A673 (cell line): ENCODE results near the gene PEX14. TPM values are rescaled to one million over a fixed set of nuclear protein-coding genes. Genes with fewer than 3 reads are reported as not detected.

Experiments used
- BruUV-seq: library from RNA; stranded (reverse); fragments of 400-500 nt; replicated peaks from 2 replicates; lab custom pipeline; 2021; lab: Mats Ljungman, UMichigan
- CTCF ChIA-PET: fragments of 300-600 bp; sonication (Branson Sonifier 250); formaldehyde crosslinking; loops from one replicate; lab custom pipeline; 2022; ENCODE audit warnings: antibody characterized with exemption; lab: Charles Lee
- POLR2A ChIA-PET: fragments of 300-600 bp; sonication (Branson Sonifier 250); formaldehyde crosslinking; loops from one replicate; lab custom pipeline; 2022; ENCODE audit warnings: antibody characterized with exemption; ENCODE audit not compliant: low non-redundant PET; lab: Charles Lee
- DNase-seq: peaks from one replicate; pipeline ENCODE4 v3.0.0-alpha.2; 2015; ENCODE audit warnings: low spot score
- H3K27ac ChIP-seq: fragments of 200-600 bp; sonication (generic); 2 replicates; pipeline ENCODE4 v1.5.1; 2016; ENCODE audit warnings: mixed run types, low read depth, mild to moderate bottlenecking, mixed read lengths, antibody characterized with exemption, low read length; ENCODE audit not compliant: poor library complexity, severe bottlenecking
- H3K27me3 ChIP-seq: fragments of 200-600 bp; sonication (generic); replicated peaks from 2 replicates; pipeline ENCODE4 v1.6.1; 2017; ENCODE audit warnings: mixed run types, low read depth, mild to moderate bottlenecking, mixed read lengths, antibody characterized with exemption, low read length; ENCODE audit not compliant: insufficient read depth, poor library complexity
- H3K36me3 ChIP-seq: fragments of 200-600 bp; sonication (generic); 2 replicates; pipeline ENCODE4 v1.6.1; 2016; ENCODE audit warnings: mixed run types, mild to moderate bottlenecking, mixed read lengths, antibody characterized with exemption, low read length; ENCODE audit not compliant: insufficient read depth, poor library complexity, severe bottlenecking
- H3K4me1 ChIP-seq: fragments of 200-600 bp; sonication (generic); 2 replicates; pipeline ENCODE4 v1.6.1; 2017; ENCODE audit warnings: mixed run types, mild to moderate bottlenecking, mixed read lengths, antibody characterized with exemption, low read length; ENCODE audit not compliant: insufficient read depth, poor library complexity, severe bottlenecking
- H3K4me3 ChIP-seq: fragments of 200-600 bp; sonication (generic); 2 replicates; pipeline ENCODE4 v1.5.1; 2016; ENCODE audit warnings: low read depth, mixed run types, mild to moderate bottlenecking, mixed read lengths, low read length; ENCODE audit not compliant: poor library complexity, severe bottlenecking
- H3K9me3 ChIP-seq: fragments of 200-600 bp; sonication (generic); 2 replicates; pipeline ENCODE4 v1.6.1; 2016; ENCODE audit warnings: mixed run types, low read depth, mild to moderate bottlenecking, mixed read lengths, antibody characterized with exemption, low read length; ENCODE audit not compliant: poor library complexity, severe bottlenecking
- EZH2 ChIP-seq: fragments of 200-600 bp; sonication (generic); IDR thresholded peaks from 2 replicates; pipeline ENCODE4 v1.6.1; 2017; ENCODE audit warnings: borderline replicate concordance, low read depth, mild to moderate bottlenecking, mixed read lengths, antibody characterized with exemption, low read length; ENCODE audit not compliant: poor library complexity, severe bottlenecking
- intact Hi-C: fragments of 100-400 bp; cut with micrococcal nuclease; formaldehyde crosslinking; loops from one replicate; pipeline ENCODE4 v1.10.0; 2022; ENCODE audit not compliant: unreplicated experiment
- total RNA-seq: library from RNA; stranded (reverse); gene quantifications from 2 replicates; pipeline ENCODE4 v1.2.3, GENCODE V29; 2021
- TF ChIP-seq, protein P1 (sequence below): fragments of 300-800, 200-600 bp; sonication (generic); conservative IDR thresholded peaks from 2 replicates; pipeline ENCODE4 v1.5.1; 2017; ENCODE audit warnings: low read depth, mild to moderate bottlenecking, antibody characterized with exemption, low read length, moderate library complexity, mixed read lengths

The PEX14 gene
- total RNA-seq, 1 experiment from 2014 or later = 26.8 TPM

DNA sequence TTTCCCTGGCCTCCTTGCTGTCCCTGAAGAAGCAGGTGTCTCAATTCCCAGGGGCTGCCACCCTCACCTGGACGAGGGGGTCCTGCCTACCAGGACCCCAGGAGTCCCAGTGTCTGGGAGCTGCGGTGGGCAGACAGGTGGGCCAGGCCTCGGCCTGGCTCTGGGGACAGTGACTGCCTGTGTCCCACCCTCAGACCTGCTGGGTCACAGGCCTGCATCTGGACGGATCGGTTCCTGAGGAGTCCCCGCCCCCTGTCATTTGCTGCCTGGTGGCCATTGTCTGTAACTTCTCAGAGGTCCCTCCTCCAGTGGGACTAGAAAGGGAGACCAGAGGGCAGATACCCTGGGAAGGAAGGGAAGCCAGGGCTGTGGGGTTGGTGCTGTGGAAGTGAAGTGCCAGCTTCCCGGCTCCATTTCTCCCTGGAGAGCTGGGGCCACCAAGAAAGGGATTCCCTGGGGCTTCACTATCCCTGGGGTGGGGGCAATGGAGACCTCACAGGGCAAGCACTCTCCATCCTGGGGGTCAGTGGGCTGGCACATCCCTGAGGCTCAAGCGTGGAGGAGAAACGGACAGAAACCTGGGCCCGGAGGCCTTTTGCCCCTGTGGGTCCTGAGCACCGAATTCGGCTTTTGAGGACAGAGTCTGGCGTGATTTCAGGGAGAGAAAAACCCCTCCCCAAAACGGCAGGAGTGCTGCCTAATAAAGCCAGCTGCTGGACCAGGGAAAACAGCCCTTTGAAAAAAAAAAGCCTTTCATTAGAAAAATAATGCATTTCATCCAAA is 157.3 kb downstream of the PEX14 start:
- no peak overlapping the region for H3K27ac ChIP-seq
- no peaks in the 10 kb centered on the region for H3K36me3 ChIP-seq
- no peak overlapping the region for H3K4me3 ChIP-seq
- no peak for TF ChIP-seq EZH2
- TF ChIP-seq, protein P1, sequence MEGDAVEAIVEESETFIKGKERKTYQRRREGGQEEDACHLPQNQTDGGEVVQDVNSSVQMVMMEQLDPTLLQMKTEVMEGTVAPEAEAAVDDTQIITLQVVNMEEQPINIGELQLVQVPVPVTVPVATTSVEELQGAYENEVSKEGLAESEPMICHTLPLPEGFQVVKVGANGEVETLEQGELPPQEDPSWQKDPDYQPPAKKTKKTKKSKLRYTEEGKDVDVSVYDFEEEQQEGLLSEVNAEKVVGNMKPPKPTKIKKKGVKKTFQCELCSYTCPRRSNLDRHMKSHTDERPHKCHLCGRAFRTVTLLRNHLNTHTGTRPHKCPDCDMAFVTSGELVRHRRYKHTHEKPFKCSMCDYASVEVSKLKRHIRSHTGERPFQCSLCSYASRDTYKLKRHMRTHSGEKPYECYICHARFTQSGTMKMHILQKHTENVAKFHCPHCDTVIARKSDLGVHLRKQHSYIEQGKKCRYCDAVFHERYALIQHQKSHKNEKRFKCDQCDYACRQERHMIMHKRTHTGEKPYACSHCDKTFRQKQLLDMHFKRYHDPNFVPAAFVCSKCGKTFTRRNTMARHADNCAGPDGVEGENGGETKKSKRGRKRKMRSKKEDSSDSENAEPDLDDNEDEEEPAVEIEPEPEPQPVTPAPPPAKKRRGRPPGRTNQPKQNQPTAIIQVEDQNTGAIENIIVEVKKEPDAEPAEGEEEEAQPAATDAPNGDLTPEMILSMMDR = no peak
- POLR2A ChIA-PET = no interaction called here
- H3K27me3 ChIP-seq = no peaks in the 10 kb centered on the region
- no TSS peak for BruUV-seq
- CTCF ChIA-PET = no interaction called here
- intact Hi-C loops = no loop called here
- DNase-seq = no peak
- peaks cover 27% of the 10 kb centered on the region for H3K4me1 ChIP-seq
- H3K9me3 ChIP-seq = no peaks in the 10 kb centered on the region

DNA sequence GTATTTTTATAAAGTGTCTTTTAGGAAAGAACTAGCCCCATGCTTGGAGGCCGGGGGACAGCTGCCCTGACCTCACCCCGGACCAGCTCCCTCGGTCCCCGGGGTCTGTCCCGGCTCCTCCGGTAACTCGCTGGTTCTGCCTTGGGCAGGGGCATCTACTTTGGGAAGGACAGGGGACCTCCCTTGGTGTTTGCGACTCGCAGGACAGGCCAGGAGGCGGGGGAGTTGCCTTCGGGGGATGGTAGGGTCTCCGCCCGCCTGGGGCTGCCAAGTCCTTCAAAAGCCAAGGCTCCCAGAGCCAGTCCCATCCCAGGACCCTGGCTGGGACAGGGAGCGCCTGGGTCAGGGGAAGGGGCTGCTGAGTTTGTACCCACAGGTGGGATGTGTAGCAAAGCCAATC is 157.9 kb downstream of the PEX14 start:
- ChIA-PET POLR2A (no interaction called here), CTCF (no interaction called here)
- Histone ChIP-seq H3K4me1 (peaks cover 27% of the 10 kb centered on the region), H3K27ac (peak overlapping the region; percentile 29), H3K27me3 (no peaks in the 10 kb centered on the region), H3K9me3 (no peaks in the 10 kb centered on the region), H3K36me3 (no peaks in the 10 kb centered on the region), H3K4me3 (no peak overlapping the region)
- DNase-seq = no peak
- intact Hi-C loops = no loop called here
- no TSS peak for BruUV-seq
- TF ChIP-seq EZH2 = no peak

DNA sequence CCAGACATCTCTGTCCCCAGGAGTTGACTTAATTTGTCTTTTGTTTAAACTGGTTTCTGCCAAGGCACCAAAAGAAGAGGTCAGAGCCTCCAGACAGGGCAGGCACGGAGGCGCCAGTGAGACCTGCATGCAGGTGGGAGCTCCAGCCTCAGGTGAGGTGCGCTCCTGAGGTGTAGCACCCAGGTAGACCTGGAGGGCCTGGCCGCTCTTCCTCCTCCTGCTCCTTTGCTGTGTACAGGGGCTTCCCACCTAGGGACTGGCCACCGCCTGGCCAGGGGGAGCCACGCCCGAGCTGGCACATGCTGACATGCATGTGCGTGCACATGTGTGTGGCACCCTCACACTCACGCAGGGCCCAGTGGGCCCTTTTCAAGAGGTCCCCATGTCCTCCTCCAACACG is 158.7 kb downstream of the PEX14 start:
- ChIA-PET CTCF (no interaction called here), POLR2A (no interaction called here)
- no TSS peak for BruUV-seq
- Histone ChIP-seq H3K4me3 (no peak overlapping the region), H3K27ac (no peak overlapping the region), H3K27me3 (no peaks in the 10 kb centered on the region), H3K4me1 (peaks cover 27% of the 10 kb centered on the region), H3K9me3 (no peaks in the 10 kb centered on the region), H3K36me3 (no peaks in the 10 kb centered on the region)
- DNase-seq = no peak
- intact Hi-C loops = no loop called here
- no peak for TF ChIP-seq EZH2
- TF ChIP-seq, protein P1 = no peak

DNA sequence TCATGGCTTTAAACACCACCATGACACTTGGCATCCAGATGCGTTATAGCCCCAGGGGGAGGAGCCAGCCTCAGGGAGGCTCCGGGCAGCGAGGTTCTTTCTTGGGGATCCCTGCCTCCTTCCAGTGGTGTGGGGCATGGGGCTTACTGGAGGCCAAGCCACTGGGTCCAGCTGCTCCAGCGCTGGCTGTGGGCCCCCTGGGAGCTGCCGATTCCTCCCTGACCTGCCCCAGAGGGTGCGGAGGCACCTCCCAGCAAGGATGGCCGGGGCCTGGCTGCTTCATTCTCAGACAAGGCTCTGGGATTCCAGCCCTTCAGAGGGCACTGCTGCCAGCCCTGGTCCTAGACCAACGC is 159.3 kb downstream of the PEX14 start:
- intact Hi-C loops = no loop called here
- DNase-seq = no peak
- Histone ChIP-seq H3K9me3 (no peaks in the 10 kb centered on the region), H3K4me3 (no peak overlapping the region), H3K36me3 (no peaks in the 10 kb centered on the region), H3K27ac (no peak overlapping the region), H3K27me3 (no peaks in the 10 kb centered on the region), H3K4me1 (peaks cover 27% of the 10 kb centered on the region)
- no peak for TF ChIP-seq EZH2
- TF ChIP-seq, protein P1 = no peak
- CTCF ChIA-PET = no interaction called here
- no TSS peak for BruUV-seq
- POLR2A ChIA-PET = no interaction called here
